Right atrium auricular region (tissue), 2 donors: ENCODE measurements around the gene FAM114A2. TPM values are rescaled to one million over a fixed set of nuclear protein-coding genes. Genes with fewer than 3 reads are reported as not detected.

Experiments used
- DNase-seq: peaks from one replicate; pipeline ENCODE4 v3.0.0-alpha.2; 2019; ENCODE audit warnings: low spot score
- H3K27ac ChIP-seq, 2 donors: fragments of 200-600 bp; sonication (generic); 1 replicate in 1 of 2; 2 replicates in 1 of 2; pipeline ENCODE4 v1.5.1; 2016 to 2019
- H3K27me3 ChIP-seq, 2 donors: fragments of 200-600 bp; sonication (generic); one replicate each; pipeline versions ENCODE4 v1.5.1 to v1.6.0; 2017 to 2019
- H3K36me3 ChIP-seq: fragments of 200-600 bp; sonication (generic); one replicate; pipeline ENCODE4 v1.5.1; 2016
- H3K4me1 ChIP-seq, 2 donors: fragments of 200-600 bp; sonication (generic); one replicate each; pipeline versions ENCODE4 v1.5.1 to v1.6.0; 2017 to 2019
- H3K4me3 ChIP-seq, 2 donors: fragments of 200-600 bp; sonication (generic); 1 replicate in 1 of 2; 2 replicates in 1 of 2; pipeline ENCODE4 v1.5.1; 2017 to 2019; ENCODE audit warnings: mild to moderate bottlenecking in 1 of 2, moderate library complexity in 1 of 2
- H3K9me3 ChIP-seq, 2 donors: fragments of 200-600 bp; sonication (generic); one replicate each; pipeline ENCODE4 v1.5.1; 2019
- CTCF ChIP-seq, 2 donors: fragments of 200-600 bp; sonication (generic); IDR thresholded peaks; one replicate each; pipeline ENCODE4 v1.5.1; 2019; ENCODE audit warnings: antibody characterized with exemption in 2 of 2
- total RNA-seq, 2 donors: library from RNA; depleted of rRNA; stranded (reverse); fragments of >200 nt; gene quantifications; one replicate each; pipeline ENCODE4 v1.1.0, GENCODE V29; 2016

The FAM114A2 gene
- total RNA-seq, 2 donors from 2014 or later: 11.1 to 18.5 TPM

- Histone ChIP-seq H3K9me3 (no peaks in the 10 kb centered on the region), H3K4me1 (peaks cover 0 to 6% of the 10 kb centered on the region in 2 donors), H3K4me3 (no peak overlapping the region), H3K27ac (no peak overlapping the region), H3K27me3 (no peaks in the 10 kb centered on the region), H3K36me3 (no peaks in the 10 kb centered on the region)
- no peak for DNase-seq
- no peak for TF ChIP-seq CTCF (IDR thresholded peaks at IDR 0.05)
These were observed 66.5 kb downstream of the FAM114A2 start for GRCh38 chr5:153972240-153972639.

GRCh38 chr5:153970496-153970895 lies 68.2 kb downstream of the FAM114A2 start:
- H3K27me3 ChIP-seq: no peaks in the 10 kb centered on the region
- no peak overlapping the region for H3K27ac ChIP-seq
- TF ChIP-seq CTCF (IDR thresholded peaks at IDR 0.05): no peak
- H3K4me3 ChIP-seq: no peak overlapping the region
- DNase-seq: no peak
- no peaks in the 10 kb centered on the region for H3K9me3 ChIP-seq
- H3K4me1 ChIP-seq: peaks cover 0 to 6% of the 10 kb centered on the region in 2 donors
- H3K36me3 ChIP-seq: no peaks in the 10 kb centered on the region

- no peak for TF ChIP-seq CTCF (IDR thresholded peaks at IDR 0.05)
- no peaks in the 10 kb centered on the region for H3K36me3 ChIP-seq
- no peak overlapping the region for H3K27ac ChIP-seq
- DNase-seq: no peak
- no peaks in the 10 kb centered on the region for H3K9me3 ChIP-seq
- H3K4me3 ChIP-seq: no peak overlapping the region
- H3K4me1 ChIP-seq: peaks cover 0 to 1% of the 10 kb centered on the region in 2 donors
- H3K27me3 ChIP-seq: no peaks in the 10 kb centered on the region
These were observed 69.2 kb downstream of the FAM114A2 start for GRCh38 chr5:153969563-153969895.

GRCh38 chr5:153968761-153969562 lies 69.7 kb downstream of the FAM114A2 start:
- Histone ChIP-seq H3K4me3 (no peak overlapping the region), H3K27ac (no peak overlapping the region), H3K4me1 (no peaks in the 10 kb centered on the region), H3K9me3 (no peaks in the 10 kb centered on the region), H3K36me3 (no peaks in the 10 kb centered on the region), H3K27me3 (no peaks in the 10 kb centered on the region)
- no peak for TF ChIP-seq CTCF (IDR thresholded peaks at IDR 0.05)
- no peak for DNase-seq

- no peaks in the 10 kb centered on the region for H3K36me3 ChIP-seq
- H3K9me3 ChIP-seq: no peaks in the 10 kb centered on the region
- TF ChIP-seq CTCF (IDR thresholded peaks at IDR 0.05): peak; percentile 68 to 91
- no peak for DNase-seq
- no peaks in the 10 kb centered on the region for H3K4me1 ChIP-seq
- no peak overlapping the region for H3K4me3 ChIP-seq
- H3K27ac ChIP-seq: no peak overlapping the region
- no peaks in the 10 kb centered on the region for H3K27me3 ChIP-seq
These were observed 73.6 kb downstream of the FAM114A2 start for GRCh38 chr5:153964880-153965645.
